Left ventricle myocardium inferior (tissue), 1 donor: ENCODE results near the gene TUBGCP6. TPM values are rescaled to one million over a fixed set of nuclear protein-coding genes. Genes with fewer than 3 reads are reported as not detected.
"Not testable (repeated sequence)": the region's sequence is repeated elsewhere in the genome, so short reads cannot be mapped to it uniquely, and the experiment has no call there.

Experiments
- DNase-seq: peaks from one replicate; pipeline ENCODE4 v3.0.0-alpha.2; 2020
- H3K27ac ChIP-seq: fragments of 200-600 bp; replicated peaks from 2 replicates; pipeline ENCODE4 v1.8.0; 2021
- H3K27me3 ChIP-seq: fragments of 200-600 bp; 2 replicates; pipeline ENCODE4 v1.8.0; 2021; ENCODE audit warnings: low read depth
- H3K36me3 ChIP-seq: fragments of 200-600 bp; 2 replicates; pipeline ENCODE4 v1.8.0; 2021
- H3K4me1 ChIP-seq: fragments of 200-600 bp; 2 replicates; pipeline ENCODE4 v1.8.0; 2021
- H3K4me3 ChIP-seq: fragments of 200-600 bp; 2 replicates; pipeline ENCODE4 v1.8.0; 2021; ENCODE audit warnings: mild to moderate bottlenecking, moderate library complexity
- H3K9me3 ChIP-seq: fragments of 200-600 bp; replicated peaks from 2 replicates; pipeline ENCODE4 v1.8.0; 2021
- CTCF ChIP-seq: fragments of 200-600 bp; IDR thresholded peaks from 2 replicates; pipeline ENCODE4 v1.8.0; 2021; ENCODE audit warnings: antibody characterized with exemption, mild to moderate bottlenecking, borderline replicate concordance
- intact Hi-C: fragments of 100-400 bp; cut with micrococcal nuclease; formaldehyde crosslinking; loops from one replicate; pipeline ENCODE4 v1.11.0; 2022
- total RNA-seq: library from RNA; stranded (reverse); fragmentation: NEBNext Ultra II Directional; extraction: Animal tissue kit (Norgen Biotek cat#: 25700); gene quantifications from one replicate; pipeline ENCODE4 v1.2.1, GENCODE V29; 2021
- donor health status: DM: no; HTN: yes; CAD: no; lungs with severe emphysema.

Gene TUBGCP6
- total RNA-seq, 1 donor from 2014 or later: 18.3 TPM

- Histone ChIP-seq H3K4me1 (peaks cover 25% of the 10 kb centered on the region), H3K9me3 (no peaks in the 10 kb centered on the region), H3K27me3 (peaks cover 11% of the 10 kb centered on the region), H3K36me3 (peaks cover 62% of the 10 kb centered on the region), H3K27ac (peak overlapping the region; percentile 36), H3K4me3 (no peak overlapping the region)
- TF ChIP-seq CTCF: peak; percentile 67
- DNase-seq: peak; percentile 68
- intact Hi-C loops: no loop called here
Observed at GRCh38 chr22:50276143-50276542, 31.3 kb upstream of the TUBGCP6 start.

GRCh38 chr22:50275181-50276055 lies 30.6 kb upstream of the TUBGCP6 start:
- Histone ChIP-seq H3K4me1 (peaks cover 33% of the 10 kb centered on the region), H3K27me3 (peaks cover 11% of the 10 kb centered on the region), H3K9me3 (no peaks in the 10 kb centered on the region), H3K27ac (peak overlapping the region; percentile 36), H3K4me3 (no peak overlapping the region), H3K36me3 (peaks cover 55% of the 10 kb centered on the region)
- no peak for TF ChIP-seq CTCF
- no peak for DNase-seq
- intact Hi-C loops: no loop called here

- DNase-seq: no peak
- Histone ChIP-seq H3K4me3 (no peak overlapping the region), H3K27ac (no peak overlapping the region), H3K9me3 (no peaks in the 10 kb centered on the region), H3K36me3 (peaks cover 48% of the 10 kb centered on the region), H3K4me1 (peaks cover 37% of the 10 kb centered on the region), H3K27me3 (peaks cover 11% of the 10 kb centered on the region)
- intact Hi-C loops: loop anchor here (5.0 kb wide), 1 partner anchor 53 kb away; the partner anchor contains the start of gene DENND6B
- TF ChIP-seq CTCF: no peak
Observed at GRCh38 chr22:50274771-50275170, 29.9 kb upstream of the TUBGCP6 start.

GRCh38 chr22:50274311-50274710 lies 29.5 kb upstream of the TUBGCP6 start:
- H3K27ac ChIP-seq: peak overlapping the region; percentile 44
- intact Hi-C loops: loop anchor here (5.0 kb wide), 1 partner anchor 53 kb away; the partner anchor contains the start of gene DENND6B
- TF ChIP-seq CTCF: peak; percentile 48
- DNase-seq: peak; percentile 54
- H3K4me1 ChIP-seq: peaks cover 41% of the 10 kb centered on the region
- H3K9me3 ChIP-seq: no peaks in the 10 kb centered on the region
- H3K36me3 ChIP-seq: peaks cover 44% of the 10 kb centered on the region
- H3K4me3 ChIP-seq: no peak overlapping the region
- peaks cover 11% of the 10 kb centered on the region for H3K27me3 ChIP-seq

GRCh38 chr22:50273781-50274180 lies 29.0 kb upstream of the TUBGCP6 start:
- intact Hi-C loops: loop anchor here (5.0 kb wide), 1 partner anchor 54 kb away; the partner anchor contains the start of gene DENND6B
- peak overlapping the region; percentile 44 for H3K27ac ChIP-seq
- not testable (repeated sequence) for H3K9me3 ChIP-seq

GRCh38 chr22:50273352-50273751 lies 28.5 kb upstream of the TUBGCP6 start:
- intact Hi-C loops: loop anchor here (5.0 kb wide), 1 partner anchor 54 kb away; the partner anchor contains the start of gene DENND6B
- H3K27ac ChIP-seq, H3K4me3 ChIP-seq, DNase-seq, H3K9me3 ChIP-seq: not testable (repeated sequence)
- H3K27me3 ChIP-seq: peaks cover 11% of the 10 kb centered on the region
- H3K4me1 ChIP-seq: peaks cover 51% of the 10 kb centered on the region
- peaks cover 34% of the 10 kb centered on the region for H3K36me3 ChIP-seq

More at GRCh38 chr22:50273781-50274180, 29.0 kb upstream of the TUBGCP6 start:
- Histone ChIP-seq H3K27me3 (peaks cover 11% of the 10 kb centered on the region), H3K36me3 (peaks cover 38% of the 10 kb centered on the region), H3K4me1 (peaks cover 47% of the 10 kb centered on the region)
- not testable (repeated sequence) for DNase-seq, H3K4me3 ChIP-seq
